Activated gamma-delta T cell treated with Interleukin-2 at 50 U/mL for 16 hours (primary cell): ENCODE measurements around the gene SEMA7A.

ENCODE experiments used
- DNase-seq: peaks from one replicate; pipeline ENCODE4 v3.0.0-alpha.2; 2020

Gene SEMA7A

DNA sequence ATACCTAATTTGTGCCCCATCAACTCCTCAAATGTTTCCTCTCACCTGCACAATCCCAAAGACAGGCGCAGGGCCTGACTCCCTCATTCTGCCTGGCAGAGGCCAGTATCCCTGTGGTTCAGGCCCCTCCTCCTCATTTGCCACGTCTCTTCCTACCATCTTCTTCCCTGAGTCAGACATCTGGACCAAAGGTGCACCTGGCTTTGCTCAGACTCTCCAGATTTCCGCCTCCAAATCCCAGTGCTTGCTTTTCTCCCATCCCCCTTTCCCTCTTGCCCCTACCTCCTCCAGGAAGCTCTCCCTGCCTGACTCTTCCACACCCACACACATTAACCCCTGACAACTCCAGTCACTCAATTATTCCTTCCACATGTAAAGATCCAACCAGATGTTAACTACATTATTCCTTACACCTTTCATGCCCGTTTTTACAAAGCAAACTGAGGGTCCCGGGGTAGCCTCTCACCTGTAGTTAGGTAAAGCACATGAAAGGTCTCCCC is 19.6 kb downstream of the SEMA7A start:
- DNase-seq: no peak

DNA sequence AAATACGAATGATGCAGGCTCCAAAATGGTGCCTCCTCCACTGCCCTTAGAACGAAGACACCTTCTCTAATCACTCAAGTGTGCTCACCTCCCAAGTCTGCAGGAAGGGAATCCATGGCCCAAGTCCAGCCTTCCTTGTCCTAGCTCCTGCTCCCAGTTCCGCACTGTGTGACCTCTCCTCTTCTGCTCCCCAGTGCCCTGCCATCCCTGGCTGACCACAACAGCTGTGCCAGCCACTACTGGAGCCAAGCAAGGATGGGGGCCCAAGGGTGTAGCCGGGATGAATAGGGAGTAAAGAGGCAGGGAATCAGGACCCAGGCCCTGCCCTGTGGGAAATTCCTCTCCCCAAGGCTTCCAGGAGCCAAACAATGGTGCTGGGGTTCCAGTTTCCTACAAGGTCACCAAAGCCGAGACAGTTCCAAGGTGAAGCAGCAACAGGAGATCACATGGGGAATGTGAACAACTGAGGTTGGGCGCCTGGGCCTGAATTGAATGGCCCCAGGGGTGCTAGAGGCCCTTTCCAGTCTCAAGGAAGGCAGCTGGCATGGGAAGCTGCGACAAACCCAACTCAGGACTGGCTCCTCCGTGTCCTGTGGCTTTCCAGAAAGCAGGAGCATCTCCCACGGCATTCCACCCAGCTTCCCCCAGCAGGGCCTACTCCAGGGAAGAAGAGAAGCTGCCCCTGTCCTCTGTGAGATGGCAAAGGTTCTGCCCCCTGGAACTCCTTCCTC is 20.2 kb downstream of the SEMA7A start:
- DNase-seq: no peak

DNA sequence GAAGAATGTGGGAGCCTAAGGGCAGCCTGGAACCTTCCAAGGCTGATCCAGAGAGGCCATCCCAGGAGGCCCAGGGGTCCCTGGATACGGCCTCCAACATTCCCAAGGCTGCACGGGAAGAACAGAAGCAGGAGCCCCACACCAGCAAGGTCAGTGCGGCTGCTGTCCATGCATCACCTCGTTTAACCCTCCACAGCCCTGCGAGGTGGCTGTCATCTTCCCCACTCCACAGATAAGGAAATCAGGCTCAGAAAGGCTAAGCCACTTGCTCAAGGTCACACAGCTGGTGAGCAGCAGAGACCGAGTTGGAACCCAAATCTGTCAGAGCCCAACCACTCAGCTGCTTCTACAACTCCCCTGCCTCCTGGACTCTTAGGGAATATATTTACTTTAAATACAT is 21.6 kb downstream of the SEMA7A start:
- DNase-seq: no peak

DNA sequence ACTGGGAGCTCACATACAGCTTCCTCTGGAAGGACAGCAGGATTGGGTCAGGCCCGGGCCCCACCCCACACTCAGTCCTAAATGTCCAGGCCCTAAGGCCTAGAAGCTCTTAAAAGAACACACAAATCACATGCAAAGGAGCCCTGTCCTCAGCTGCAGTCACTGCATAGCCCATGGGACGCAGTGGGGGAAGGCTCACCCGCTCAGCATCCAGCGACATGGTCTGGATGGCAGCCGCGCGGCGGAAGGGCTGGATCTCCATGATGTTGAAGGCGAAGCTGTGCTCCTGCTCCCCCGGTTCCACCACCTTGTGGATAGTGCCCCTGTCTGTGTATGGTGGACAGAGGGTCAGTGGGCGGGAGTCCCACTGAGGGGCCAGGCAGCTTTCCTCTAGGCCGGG is 22.1 kb downstream of the SEMA7A start:
- no peak for DNase-seq

DNA sequence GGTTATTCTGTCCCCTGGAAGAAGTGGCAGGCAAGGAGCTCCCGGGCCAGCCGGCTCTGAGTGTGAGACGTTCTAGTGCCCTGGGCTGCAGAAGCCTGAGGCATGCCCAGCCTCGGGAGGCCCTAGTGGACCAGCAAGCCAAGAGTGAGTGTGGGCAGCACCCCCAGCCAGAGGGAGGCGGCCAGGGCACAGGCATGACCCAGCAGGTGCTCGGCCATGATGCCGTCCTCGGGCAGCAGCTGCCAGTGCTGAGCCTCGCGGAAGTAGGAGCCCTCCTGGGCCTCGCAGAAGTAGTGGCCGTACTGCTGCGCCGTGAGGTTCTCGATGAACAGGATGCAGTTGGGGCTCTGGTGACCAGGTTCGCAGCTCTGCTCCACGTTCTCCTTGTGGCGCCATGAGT is 23.3 kb downstream of the SEMA7A start:
- DNase-seq: no peak

DNA sequence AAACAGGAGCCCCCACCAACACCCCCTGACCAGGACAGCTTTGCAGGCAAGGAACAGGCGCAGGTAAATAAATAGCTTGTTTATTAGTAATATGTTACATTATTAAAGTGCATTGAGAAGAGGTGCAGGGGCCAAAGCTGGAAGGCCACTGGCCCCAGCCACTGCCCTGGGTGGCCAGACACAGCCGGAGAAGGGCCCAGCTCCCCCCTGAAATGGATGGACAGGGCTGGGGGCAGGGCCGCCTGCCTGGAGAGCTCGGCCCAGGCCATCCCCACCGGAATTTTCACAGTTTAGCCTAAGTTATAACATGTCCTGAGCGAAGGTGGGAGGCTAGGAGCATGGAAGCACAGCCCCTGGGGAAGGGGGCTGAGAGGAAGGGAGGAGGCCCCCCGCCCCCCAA is 24.5 kb downstream of the SEMA7A start:
- DNase-seq: no peak

DNA sequence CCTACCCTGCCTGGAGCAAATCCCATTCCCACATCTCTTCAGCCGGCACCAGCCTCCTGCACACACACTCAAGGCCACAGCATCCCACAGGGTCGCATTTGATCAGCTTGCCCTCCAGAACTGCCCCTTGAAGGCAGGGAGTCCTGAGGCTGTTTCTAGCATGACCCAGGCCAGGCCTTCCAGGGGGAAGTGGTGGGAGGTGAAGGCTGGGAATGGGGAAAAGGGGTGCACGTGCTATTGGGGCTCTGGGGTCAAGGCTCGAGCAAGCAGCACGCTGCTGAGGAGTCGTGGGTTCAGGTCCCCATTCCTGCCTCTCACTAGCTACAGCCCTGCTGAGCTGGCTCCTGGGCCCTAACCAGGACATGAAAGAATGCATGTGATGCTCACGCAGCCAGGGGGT is 24.9 kb downstream of the SEMA7A start:
- DNase-seq: no peak

DNA sequence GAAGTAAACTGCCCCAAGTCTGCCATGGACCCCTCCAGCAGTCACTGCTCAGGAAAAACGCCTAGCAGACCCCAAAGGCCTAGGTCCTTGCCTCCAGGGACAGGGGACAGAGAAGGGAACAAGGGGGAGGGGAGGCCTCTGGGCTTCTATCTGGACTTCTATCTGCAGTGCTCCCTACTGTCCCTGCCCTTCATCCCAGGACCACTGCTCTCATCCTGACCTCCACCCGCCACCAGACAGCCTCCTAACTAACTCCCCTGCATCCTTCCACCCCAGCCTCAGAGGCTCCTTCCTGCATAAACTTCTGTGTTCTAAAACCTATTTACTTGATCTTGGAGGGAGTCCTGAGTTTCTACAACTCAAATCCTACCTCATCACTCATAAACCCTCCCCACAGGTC is 25.4 kb downstream of the SEMA7A start:
- no peak for DNase-seq

DNA sequence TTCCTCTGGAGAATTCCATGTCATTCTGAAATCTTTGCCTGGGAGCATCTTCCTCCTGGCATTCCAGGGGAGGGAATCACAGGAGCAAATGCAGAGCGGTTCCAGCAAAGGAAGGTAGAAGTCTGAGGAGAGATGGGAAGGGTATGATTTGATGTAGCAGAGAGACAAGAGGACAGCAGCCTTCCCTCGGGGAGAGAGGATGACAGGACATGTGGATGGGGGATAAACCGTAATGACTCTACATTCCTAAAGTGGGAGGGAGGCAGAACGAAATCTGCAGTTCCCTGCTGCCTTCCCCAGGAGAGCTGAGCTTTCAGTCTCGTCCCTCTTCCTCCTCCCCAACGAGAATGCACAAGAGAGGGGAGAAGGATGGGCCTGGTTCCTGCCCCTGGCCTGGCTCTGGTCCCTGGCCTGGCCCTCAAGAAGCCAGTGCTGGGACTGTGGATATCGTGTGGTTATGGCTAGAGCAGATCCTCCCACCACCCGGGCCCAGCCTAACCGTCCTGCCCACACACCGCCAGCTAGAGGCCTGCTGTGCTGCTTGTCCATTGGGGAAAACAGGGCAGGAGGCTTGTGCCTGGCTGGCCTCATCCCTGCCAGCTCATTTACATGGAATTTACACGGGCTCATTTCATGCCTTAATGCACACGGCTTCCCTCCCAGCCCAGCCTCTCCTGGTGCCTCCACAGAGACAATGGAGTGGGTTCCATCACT is 26.6 kb downstream of the SEMA7A start:
- no peak for DNase-seq

DNA sequence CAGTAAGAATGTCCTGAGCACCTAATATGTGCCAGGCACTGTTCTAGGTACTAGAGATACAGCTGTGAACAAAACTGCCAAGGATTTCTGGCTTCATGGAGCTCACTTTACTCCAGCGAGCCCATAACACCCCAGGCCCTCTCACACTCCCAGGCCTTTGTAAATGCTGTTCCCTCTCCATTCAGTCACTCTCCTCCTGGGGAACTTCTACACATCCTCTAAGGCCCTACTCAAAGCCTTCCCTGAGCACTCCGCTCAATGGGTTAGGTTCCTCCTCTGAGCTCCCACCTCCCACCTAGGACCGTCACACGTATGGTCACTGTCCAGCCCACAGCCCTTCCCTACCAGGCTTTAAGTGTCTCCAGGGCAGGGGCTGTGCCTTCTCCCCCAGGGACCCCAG is 27.2 kb downstream of the SEMA7A start:
- no peak for DNase-seq

DNA sequence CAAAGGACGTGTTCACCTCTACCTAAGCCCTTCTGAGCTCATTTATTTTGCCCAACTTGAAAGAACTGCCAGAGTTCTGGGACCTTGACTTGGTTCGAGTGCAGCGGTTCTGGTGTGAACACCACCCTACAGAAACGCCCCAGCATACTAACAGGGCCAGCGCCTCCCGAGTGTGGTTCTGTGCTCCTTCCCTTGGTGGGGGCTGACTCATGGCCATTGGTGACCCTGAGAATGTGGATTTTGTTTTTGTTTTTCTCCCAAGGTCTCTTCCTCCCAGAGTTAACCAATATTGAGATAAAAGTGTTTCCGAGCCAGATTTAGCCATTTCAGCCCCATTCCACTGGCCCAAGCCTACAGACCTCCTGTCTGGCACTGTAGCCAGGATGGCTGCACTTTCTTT is 27.9 kb downstream of the SEMA7A start:
- DNase-seq: no peak

DNA sequence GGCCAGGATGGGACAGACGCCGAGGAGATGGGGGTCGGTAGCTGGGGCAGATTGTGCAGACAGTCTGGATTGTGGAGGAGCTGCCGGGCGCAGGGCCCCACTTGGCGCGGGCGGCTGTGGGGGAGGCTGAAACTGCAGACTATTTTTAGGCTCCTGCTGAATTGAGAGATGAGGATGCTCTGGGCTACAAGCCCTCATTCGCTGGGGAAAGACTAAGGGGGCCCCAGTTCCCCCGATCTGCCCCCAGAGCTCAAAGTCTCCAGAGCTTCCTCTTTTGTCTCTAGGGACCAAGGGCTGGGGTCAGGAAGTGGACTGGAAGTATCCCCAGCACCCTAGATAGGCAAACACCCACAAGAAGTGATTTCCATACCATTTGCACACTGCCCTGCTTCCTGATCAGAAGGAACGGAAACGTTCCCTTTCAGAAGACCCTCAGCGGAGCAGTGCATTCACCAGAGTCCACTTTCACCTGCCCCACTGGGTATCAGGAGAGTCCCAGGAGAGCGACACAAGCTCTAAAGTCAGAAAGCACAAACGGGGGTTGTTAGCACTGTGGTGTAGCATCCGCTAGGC is 29.7 kb downstream of the SEMA7A start:
- no peak for DNase-seq

DNA sequence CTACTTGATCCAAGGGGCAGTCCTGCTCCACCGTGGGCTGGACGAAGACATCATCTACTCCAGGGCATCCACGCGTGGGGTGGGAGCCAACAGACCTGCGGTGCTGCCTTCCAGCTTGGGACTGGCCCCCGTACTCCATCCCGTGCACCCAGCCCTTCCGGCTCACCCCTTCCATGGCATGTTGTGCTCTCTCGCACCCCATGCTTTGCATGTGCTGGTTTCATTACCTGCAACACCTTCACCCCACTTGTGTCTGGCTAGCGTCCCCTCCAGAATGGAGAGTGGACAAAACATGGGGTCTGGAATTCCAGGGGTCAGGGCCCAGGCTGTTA is 30.2 kb downstream of the SEMA7A start:
- DNase-seq: no peak

DNA sequence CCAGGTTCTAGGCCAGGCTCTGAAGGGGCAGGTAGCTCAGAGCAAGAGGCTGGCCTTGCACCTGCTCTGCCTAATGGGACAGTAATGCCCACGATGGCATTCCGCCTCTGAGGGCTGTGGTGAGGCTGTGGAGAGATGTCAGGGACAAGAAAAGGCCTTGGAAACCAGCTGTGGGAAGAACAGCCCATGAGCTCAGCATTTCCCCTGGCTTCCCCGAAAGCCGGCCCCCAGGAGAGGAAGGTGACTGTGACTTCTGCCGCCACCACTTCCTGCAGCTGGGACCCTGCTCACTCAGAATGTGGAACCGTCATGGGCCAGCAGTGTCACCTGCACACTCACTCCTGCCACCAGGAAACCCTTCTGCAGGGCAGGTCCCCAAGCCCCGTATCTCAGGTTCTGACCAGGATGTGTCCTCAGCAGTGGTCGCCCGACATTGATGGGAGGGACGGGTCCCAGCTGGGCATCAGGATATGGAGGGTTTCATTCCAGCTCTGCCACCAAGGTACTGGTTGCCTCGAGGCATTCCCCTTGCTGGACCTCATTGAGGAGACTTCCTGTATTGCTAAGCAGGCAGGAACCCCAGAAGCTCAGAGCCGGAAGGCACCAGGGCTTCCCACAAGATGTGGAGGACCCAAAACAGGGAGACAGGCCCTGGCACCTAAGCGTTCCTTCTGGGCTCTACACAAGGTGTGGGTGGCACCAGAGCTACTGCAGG is 30.7 kb downstream of the SEMA7A start:
- peak; percentile 61 for DNase-seq

DNA sequence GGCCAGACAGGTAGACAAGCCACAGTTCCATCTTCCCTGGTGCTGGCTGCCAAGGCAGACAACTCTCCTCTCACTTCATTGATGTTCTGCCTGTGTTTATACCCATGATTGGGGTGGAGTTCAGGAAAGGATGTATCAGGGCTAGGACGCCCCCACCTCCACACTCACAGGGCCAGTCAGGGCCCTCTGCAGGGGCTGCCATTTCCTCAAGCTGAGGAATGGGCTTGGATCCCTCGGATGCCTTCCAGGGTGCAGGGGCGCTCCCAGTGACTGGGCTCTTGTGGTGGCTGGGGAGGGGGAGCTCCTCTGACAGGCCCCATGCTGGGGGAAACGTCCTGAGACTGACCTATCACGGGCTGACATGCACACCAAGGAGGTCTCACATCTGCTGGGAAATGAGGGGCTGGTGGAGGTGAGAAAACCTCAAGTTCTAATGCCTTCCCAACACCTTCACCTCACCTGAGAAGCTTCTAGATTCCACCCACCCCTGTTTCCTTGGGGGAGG is 31.4 kb downstream of the SEMA7A start:
- peak; percentile 15 for DNase-seq

DNA sequence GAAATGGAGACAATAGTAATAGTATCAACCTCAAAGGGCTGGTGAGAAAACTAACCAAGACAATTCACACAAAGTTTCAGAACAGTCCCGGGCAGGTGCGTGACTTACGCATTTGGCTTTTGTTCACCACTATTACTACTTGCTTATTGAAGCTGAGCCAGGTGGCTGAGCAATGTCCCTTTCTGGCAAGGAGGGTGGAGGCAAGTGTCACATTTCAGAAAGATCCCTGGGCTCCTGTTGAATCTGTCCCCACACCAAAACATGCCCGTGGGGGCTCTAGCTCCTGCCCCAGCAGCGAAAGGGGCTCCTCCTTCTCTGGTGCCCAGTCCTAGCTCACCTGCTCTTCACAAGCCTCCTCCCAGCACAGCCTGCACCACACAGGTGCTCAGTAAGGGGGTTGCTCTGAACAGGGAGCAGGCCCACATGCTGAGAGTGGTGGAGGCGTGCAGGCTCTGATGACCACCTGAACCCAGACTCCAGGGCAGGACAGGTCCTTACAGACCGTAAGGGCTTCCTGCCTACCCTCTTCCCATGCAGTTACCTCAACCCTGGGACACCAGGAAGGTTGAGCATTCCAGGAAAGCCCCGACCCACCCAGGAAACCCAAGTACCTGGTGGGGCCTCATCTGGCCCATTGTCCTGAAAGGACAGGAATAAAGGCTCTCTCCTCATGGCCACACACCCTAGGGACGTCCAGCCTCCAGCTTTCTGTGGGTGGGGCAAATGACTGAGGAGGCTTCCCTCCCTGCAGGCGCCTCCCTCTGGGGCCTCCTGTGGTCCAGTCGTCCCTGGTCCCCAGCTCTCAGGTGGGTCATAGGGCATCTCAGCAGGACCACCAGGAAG is 32.6 kb downstream of the SEMA7A start:
- peak; percentile 34 for DNase-seq

DNA sequence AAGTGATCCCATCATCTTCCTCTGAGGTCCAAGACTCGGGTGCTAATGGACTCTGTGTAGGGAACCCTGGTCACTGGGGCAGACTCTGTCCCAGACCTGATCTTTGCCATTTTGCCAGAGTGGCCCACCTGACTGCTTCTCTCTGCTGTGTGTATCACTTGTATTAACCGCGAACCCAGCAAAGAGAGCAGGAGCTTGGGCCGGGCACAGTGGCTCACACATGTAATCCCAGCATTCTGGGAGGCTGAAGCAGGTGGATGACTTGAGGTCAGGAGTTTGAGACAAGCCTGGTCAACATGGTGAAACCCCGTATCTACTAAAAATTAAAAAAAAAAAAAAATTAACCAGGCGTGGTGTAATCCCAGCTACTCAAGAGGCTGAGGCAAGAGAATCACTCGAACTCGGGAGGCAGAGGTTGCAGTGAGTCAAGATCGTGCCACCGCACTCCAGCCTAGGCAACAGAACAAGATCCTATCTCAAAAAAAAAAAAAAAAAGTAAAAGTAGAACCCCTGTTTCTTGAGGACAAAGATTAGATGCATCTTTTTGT is 33.4 kb downstream of the SEMA7A start:
- DNase-seq: peak; percentile 30

DNA sequence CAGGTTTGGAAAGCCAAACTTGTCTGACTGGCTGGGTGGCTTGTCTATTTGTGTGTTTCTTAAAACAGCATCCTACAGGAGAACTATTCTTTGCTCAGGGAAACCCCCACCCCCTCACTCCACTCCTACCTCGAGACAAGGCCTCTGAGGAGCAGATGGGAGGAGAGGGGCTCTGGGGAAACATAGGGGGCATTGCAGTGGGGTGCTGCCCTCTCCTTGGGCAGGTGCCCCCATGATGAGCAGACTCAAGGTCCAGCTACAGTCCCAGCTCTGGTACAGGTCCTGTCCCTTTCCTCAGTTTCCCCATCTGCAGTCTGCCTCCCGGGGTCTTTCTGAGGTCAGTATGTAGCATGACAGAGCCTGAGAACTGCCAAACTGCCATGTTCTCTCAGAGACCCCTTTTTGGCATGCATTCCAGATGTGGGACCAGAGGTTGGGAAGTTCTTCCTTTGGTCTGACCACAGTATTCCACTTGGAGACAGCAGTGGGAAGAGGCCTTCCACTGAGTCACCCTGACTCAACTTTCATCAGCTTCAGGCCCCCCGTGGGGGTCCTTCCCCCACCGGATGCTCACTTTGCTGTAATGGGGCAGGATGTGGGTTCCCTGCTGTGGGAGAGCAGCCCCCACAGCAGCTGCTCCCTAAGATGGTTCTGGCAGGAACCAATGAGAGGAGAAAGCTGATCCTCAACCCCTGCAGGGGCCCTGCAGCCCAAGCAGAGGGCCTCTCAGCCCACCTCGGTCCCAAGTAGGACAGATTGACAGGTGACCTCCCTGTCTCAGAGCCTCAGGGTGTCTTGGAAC is 34.0 kb downstream of the SEMA7A start:
- DNase-seq: peak; percentile 61

DNA sequence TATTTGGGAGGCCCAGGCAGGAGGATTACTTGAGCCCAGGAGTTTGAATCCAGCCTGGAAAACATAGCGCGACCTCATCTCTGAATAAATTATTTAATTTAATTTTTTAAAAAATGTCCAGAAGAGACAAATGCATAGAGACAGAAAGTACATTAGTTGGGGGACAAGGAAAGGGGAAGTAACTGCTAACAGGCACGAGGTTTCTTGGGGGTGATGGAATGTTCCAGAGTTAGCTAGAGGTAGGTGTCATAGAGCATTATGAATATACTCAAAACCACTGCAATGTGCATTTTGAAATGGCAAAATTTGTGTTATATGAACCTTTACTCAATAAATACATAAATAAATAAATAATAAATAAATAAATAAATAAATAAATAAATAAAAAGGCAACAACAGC is 34.7 kb downstream of the SEMA7A start:
- no peak for DNase-seq

DNA sequence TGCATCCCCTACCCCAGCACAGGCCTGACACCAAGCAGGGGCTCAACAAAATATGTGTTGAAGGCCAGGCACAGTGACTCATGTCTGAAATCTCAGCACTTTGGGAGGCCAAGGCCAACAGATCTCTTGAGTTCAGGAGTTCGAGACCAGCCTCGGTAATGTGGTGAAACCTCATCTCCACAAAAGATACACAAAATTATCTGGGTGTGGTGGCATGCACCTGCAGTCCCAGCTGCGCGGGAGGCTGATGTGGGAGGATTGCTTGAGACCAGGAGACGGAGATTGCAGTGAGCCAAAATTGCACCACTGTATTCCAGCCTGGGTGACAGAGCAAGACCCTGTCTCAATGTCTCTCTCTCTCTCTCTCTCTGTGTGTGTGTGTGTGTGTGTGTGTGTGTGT is 35.6 kb downstream of the SEMA7A start:
- DNase-seq: no peak
